ENCODE data around the gene TLE6. TPM values are rescaled to one million over a fixed set of nuclear protein-coding genes. Genes with fewer than 3 reads are reported as not detected.

The TLE6 gene
- total and polyA plus RNA-seq, 2 of the 8 experiments (the other 6 are each of a cell fraction or from before 2014, with no cell fraction given), result 2.5 to 2.9 TPM

- Histone ChIP-seq H3K4me1 (replicated peaks in 1 of 4; ENCODE audit: control insufficient read depth in 3 of 4, insufficient read depth in 4 of 4, low read length in 3 of 4) (peaks cover 0 to 6% (median 0%) of the 10 kb centered on the region in 4 experiments; a peak in 2 of 7 replicates), H3K27ac (ENCODE audit: low read depth, low read length) (no peak overlapping the region), H3K79me1 (ENCODE audit: low read depth, low read length) (no peaks in the 10 kb centered on the region), H3K27me3 (replicated peaks in 1 of 4; ENCODE audit: control insufficient read depth in 3 of 4, extremely low read depth in 1 of 4, insufficient read depth in 3 of 4, low read length in 3 of 4) (no peaks in the 10 kb centered on the region), H4K5ac (ENCODE audit: insufficient read length, low read depth, low read length) (no peak overlapping the region), H4K20me1 (replicated peaks in 1 of 2; ENCODE audit: control insufficient read depth in 1 of 2, insufficient read depth in 2 of 2, low read length in 2 of 2) (no peaks in the 10 kb centered on the region), H2BK5ac (ENCODE audit: low read depth, low read length) (no peak overlapping the region), H4K91ac (replicated peaks; ENCODE audit: insufficient read length, low read length) (no peak overlapping the region), H3K9me3 (ENCODE audit: insufficient read depth in 2 of 2, low read depth in 1 of 2, low read length in 1 of 2) (no peaks in the 10 kb centered on the region), H3K14ac (ENCODE audit: insufficient read length) (no peak overlapping the region), H2BK15ac (ENCODE audit: low read length) (no peak overlapping the region), H2AFZ (ENCODE audit: low read length) (no peak overlapping the region), H2BK12ac (ENCODE audit: low read depth, low read length) (no peak overlapping the region), H3K9ac (replicated peaks in 1 of 4; ENCODE audit: extremely low read depth in 1 of 4, low read depth in 3 of 4, low read length in 3 of 4) (no peak overlapping the region), H3K23me2 (ENCODE audit: low read depth, low read length) (no peaks in the 10 kb centered on the region), H3K4me3 (ENCODE audit: extremely low read depth in 1 of 4, insufficient read depth in 2 of 4, low read depth in 3 of 4, low read length in 4 of 4) (no peak overlapping the region), H3K36me3 (ENCODE audit: control insufficient read depth in 2 of 4, insufficient read depth in 4 of 4, low read length in 3 of 4) (no peaks in the 10 kb centered on the region), H2AK5ac (ENCODE audit: low read depth, low read length) (no peak overlapping the region), H4K8ac (ENCODE audit: extremely low read depth, insufficient read depth, low read length) (no peak overlapping the region), H3K79me2 (ENCODE audit: control insufficient read depth in 1 of 2, insufficient read depth in 2 of 2, low read length in 2 of 2) (no peaks in the 10 kb centered on the region), H3K4me2 (ENCODE audit: insufficient read depth in 1 of 2, low read depth in 2 of 2, low read length in 2 of 2) (0 out of 4 replicates have a peak overlapping the region, but pooled peaks of 1 of the 2 experiments have one; percentile 0), H3K56ac (replicated peaks; ENCODE audit: insufficient read length, low read depth, low read length) (no peak overlapping the region), H2BK20ac (ENCODE audit: low read length) (no peak overlapping the region), H3K23ac (ENCODE audit: insufficient read length) (no peak overlapping the region), H3K4ac (replicated peaks; ENCODE audit: insufficient read length, low read depth, low read length) (no peak overlapping the region), H2BK120ac (replicated peaks; ENCODE audit: low read depth, low read length) (no peak overlapping the region), H3K18ac (ENCODE audit: extremely low read depth, low read length) (no peak overlapping the region)
- FAIRE-seq, result no peak
- ChIA-PET CTCF (ENCODE audit: partially characterized antibody) (interaction anchor here (0.6 kb wide), 1 partner anchor 146 kb away, joined by 6 read pairs; no protein-coding TSS in a partner anchor), POLR2A (ENCODE audit: partially characterized antibody) (interaction anchor here (0.7 to 1.8 kb wide), 3 partner anchors 9 to 22 kb away, joined by 3 to 5 read pairs (median 4); no protein-coding TSS in a partner anchor)
- 71% methylated on average over 11 of the region's 14 CpGs; no CpG with 5 or more reads in 1 of the 2 experiments for WGBS, 2 experiments (ENCODE audit: extremely low coverage in 1 of 2, insufficient coverage in 1 of 2, insufficient read length in 1 of 2, insufficient replicate concordance in 2 of 2, low coverage in 1 of 2, low lambda C conversion rate in 2 of 2, missing lambda C conversion rate in 1 of 2)
- no peak for DNase-seq (ENCODE audit: low read depth in 1 of 2, low spot score in 2 of 2)
- TF ChIP-seq TAF1 (IDR thresholded peaks at IDR 0.05; ENCODE audit: low read depth, low read length), result no peak
- TF ChIP-seq USF2 (IDR thresholded peaks at IDR 0.05; ENCODE audit: low read length), result no peak
- no peak for TF ChIP-seq GTF2F1 (IDR thresholded peaks at IDR 0.05; ENCODE audit: borderline replicate concordance, low read depth, low read length)
- TF ChIP-seq ATF3 (IDR thresholded peaks at IDR 0.05; ENCODE audit: insufficient read depth, low read depth, low read length), result no peak
- TF ChIP-seq SUZ12 (IDR thresholded peaks at IDR 0.05; ENCODE audit: low read length), result no peak
- no peak for TF ChIP-seq E2F6 (IDR thresholded peaks at IDR 0.05)
- no peak for TF ChIP-seq HDAC2 (IDR thresholded peaks at IDR 0.05; ENCODE audit: borderline replicate concordance in 1 of 2, low read depth in 2 of 2, low read length in 2 of 2)
- no peak for TF ChIP-seq NANOG (IDR thresholded peaks at IDR 0.05; ENCODE audit: insufficient read depth, low read depth, low read length, poor library complexity, severe bottlenecking)
- TF ChIP-seq GABPA (IDR thresholded peaks at IDR 0.05; ENCODE audit: borderline replicate concordance, insufficient read depth, low read length), result no peak
- TF ChIP-seq SP1 (IDR thresholded peaks at IDR 0.05; ENCODE audit: low read depth, low read length), result no peak
Measured at GRCh38 chr19:2992958-2993357, 15.6 kb downstream of the TLE6 start.
